Activated CD4-positive, CD25-positive, alpha-beta regulatory T cell treated with anti-CD3 and anti-CD28 coated beads, Interleukin-2, amount 50 U/mL, for 16 hours (primary cell): ENCODE measurements around the gene ARHGDIA.
A peak's percentile ranks its signal among the peaks of the same experiment; 100 is the strongest.

ENCODE experiments used
- DNase-seq: peaks from one replicate; pipeline ENCODE4 v3.0.0-alpha.2; 2020; ENCODE audit warnings: low read depth, low spot score

Gene ARHGDIA

GRCh38 chr17:81865358-81865732, 5.8 kb downstream of the ARHGDIA start:
- no peak for DNase-seq

- DNase-seq = no peak
Observed at GRCh38 chr17:81863833-81864768, 7.0 kb downstream of the ARHGDIA start.

GRCh38 chr17:81863123-81863675, 7.9 kb downstream of the ARHGDIA start:
- DNase-seq = no peak

- DNase-seq = peak; percentile 99
Observed at GRCh38 chr17:81860756-81861568, 10.2 kb downstream of the ARHGDIA start.

GRCh38 chr17:81859906-81860755, 11.0 kb downstream of the ARHGDIA start, which contains the start of gene P4HB:
Gene P4HB (minus strand): TSS chr17:81860535. CDS start chr17:81860471, 64 bp downstream.
- no peak for DNase-seq

GRCh38 chr17:81858967-81859905, 11.9 kb downstream of the ARHGDIA start:
- DNase-seq = no peak

- no peak for DNase-seq
Observed at GRCh38 chr17:81858170-81858966, 12.8 kb downstream of the ARHGDIA start.

- DNase-seq = no peak
Observed at GRCh38 chr17:81854974-81855774, 16.0 kb downstream of the ARHGDIA start.

- DNase-seq = no peak
Observed at GRCh38 chr17:81852237-81852636, 18.9 kb downstream of the ARHGDIA start.

- no peak for DNase-seq
Observed at GRCh38 chr17:81851423-81851822, 19.7 kb downstream of the ARHGDIA start.

GRCh38 chr17:81849457-81849856, 21.7 kb downstream of the ARHGDIA start:
- no peak for DNase-seq

GRCh38 chr17:81846743-81847689, 24.1 kb downstream of the ARHGDIA start:
- DNase-seq = no peak

- DNase-seq = no peak
Observed at GRCh38 chr17:81845881-81846742, 25.0 kb downstream of the ARHGDIA start.

- no peak for DNase-seq
Observed at GRCh38 chr17:81845361-81845760, 25.8 kb downstream of the ARHGDIA start.

- DNase-seq = no peak
Observed at GRCh38 chr17:81844887-81845286, 26.2 kb downstream of the ARHGDIA start.

- DNase-seq = no peak
Observed at GRCh38 chr17:81844327-81844851, 26.7 kb downstream of the ARHGDIA start.
